NCI-H774 (cell line): ENCODE measurements around the gene FBXW2.

Experiments used
- DNase-seq: peaks from one replicate; lab custom pipeline; 2025; lab: John Stamatoyannopoulos, UW

FBXW2 gene

GRCh38 chr9:120741701-120742100 is 51.5 kb downstream of the FBXW2 start:
- DNase-seq: no peak

- no peak for DNase-seq
Measured at GRCh38 chr9:120741191-120741590, 52.0 kb downstream of the FBXW2 start.

DNA sequence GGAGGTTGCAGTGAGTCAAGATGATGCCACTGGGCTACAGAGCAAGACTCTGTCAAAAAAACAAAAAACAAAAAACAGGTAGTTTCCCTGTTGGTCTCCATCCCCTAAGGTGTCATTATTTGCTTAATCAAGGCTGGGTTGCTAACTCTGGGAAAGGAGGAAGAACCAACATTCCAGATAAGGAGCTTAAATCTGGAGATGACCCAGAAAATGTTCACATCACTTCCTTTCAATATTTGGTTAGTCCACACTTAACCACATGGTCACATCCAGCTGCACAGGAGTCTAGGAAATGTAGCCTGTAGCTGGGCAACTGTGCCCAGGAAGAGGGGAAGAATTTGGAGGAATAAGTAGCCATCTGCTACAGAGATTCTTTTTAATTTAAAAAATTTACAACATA is 53.1 kb downstream of the FBXW2 start:
- DNase-seq: no peak

DNA sequence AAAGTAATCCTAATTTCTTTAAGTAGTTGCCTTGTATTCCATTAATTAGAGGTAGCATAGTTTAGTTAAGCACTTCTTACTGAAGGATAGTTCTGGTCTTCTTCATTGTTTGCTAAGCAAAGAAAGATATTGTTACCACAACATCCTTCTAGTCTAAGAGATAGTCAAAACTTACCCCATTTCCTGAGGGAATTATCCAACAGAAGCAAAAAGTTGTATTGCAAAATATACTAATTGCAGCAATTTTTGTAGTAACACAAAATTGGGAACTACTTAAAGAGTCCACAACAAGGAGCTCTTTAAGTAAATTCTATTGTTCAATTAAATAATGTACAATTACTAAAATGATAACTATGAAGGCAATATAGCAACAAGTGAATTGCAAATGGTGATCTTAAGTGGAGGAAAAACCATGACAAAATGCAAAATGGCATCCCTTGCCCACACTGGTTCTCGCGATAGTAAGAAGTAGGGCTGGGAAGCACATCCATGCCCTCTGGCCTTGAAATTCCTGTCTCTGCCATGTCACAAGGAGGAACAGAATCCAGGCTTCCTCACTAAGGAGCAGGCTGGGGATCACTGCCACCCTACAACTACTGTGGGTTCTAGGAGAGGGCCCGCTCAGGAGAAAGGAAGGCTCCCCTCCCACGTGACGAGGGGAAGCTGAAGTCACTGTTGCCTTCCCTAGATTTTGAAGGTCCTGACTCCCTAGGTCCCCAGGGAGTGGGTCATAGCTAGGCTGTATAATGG is 55.6 kb downstream of the FBXW2 start:
- DNase-seq: no peak

- DNase-seq: no peak
Measured at GRCh38 chr9:120736881-120737280, 56.3 kb downstream of the FBXW2 start.

- DNase-seq: no peak
Measured at GRCh38 chr9:120735415-120736126, 57.6 kb downstream of the FBXW2 start.

DNA sequence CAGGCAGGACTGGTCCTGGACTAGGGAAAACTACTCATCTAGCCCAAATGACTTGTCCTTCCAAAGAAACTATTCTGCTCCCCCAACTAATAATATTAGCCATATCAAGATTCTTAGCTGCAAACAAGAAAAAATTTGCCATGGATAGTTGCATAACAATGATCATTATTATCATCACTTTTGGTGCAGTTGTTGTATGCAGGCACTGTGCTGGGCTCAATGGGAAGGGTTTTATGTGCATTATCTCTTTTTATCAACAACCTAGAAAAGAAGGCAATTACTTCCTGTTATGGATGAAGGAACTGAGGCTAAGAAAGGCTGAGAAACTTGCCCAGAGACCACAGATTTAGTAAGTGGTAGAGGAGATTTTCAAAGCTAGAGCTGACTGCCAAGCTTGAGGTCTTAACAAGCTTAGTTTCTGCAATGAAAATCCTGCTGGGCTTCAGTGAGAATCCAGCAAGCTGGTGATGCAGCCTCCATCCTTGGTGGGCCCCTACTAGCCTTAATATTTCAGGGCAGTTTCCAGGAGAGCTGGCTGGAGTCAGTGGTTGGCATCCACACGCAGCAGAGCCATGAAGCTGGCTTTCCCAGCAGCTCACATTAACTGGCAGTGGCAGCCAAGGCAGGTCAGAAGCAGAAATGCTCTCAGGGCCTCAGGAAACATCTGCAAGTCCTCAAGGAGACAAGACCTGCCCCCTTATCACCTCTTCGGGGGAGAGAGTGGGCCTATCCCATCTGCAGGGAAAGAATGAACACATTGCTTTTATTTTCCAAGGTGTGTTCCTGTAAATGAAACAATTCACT is 58.4 kb downstream of the FBXW2 start:
- no peak for DNase-seq

DNA sequence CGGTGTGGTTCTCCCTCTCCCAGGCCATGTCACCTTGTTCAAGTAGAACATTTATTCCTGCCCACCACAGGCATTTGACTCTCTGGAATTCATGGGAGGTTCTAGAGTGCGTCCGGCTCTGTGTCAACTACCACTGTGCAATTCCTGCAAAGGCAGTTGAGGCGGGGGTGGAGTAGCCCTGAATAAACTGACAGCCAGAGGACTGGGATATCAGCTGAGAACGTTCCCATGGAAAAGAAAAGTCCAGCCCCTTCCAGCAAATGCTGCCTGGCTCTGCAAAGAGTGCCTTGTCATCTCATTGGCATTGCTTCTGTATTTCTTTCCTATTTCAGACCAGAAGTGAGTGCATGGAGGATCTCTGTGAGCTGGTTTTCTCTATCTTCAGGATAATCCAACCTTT is 60.0 kb downstream of the FBXW2 start:
- DNase-seq: no peak

GRCh38 chr9:120730654-120731514 is 62.3 kb downstream of the FBXW2 start:
- no peak for DNase-seq

GRCh38 chr9:120729791-120730241 is 63.4 kb downstream of the FBXW2 start:
- no peak for DNase-seq

GRCh38 chr9:120726484-120726883 is 66.7 kb downstream of the FBXW2 start:
- DNase-seq: no peak

- DNase-seq: no peak
Measured at GRCh38 chr9:120725907-120726306, 67.3 kb downstream of the FBXW2 start.

GRCh38 chr9:120724757-120725400 is 68.3 kb downstream of the FBXW2 start:
- no peak for DNase-seq

GRCh38 chr9:120723565-120723964 is 69.7 kb downstream of the FBXW2 start:
- peak; percentile 19 for DNase-seq

GRCh38 chr9:120720404-120720803 is 72.8 kb downstream of the FBXW2 start:
- DNase-seq: no peak

GRCh38 chr9:120718316-120718715 is 74.9 kb downstream of the FBXW2 start:
- no peak for DNase-seq

- DNase-seq: no peak
Measured at GRCh38 chr9:120717176-120717575, 76.0 kb downstream of the FBXW2 start.

DNA sequence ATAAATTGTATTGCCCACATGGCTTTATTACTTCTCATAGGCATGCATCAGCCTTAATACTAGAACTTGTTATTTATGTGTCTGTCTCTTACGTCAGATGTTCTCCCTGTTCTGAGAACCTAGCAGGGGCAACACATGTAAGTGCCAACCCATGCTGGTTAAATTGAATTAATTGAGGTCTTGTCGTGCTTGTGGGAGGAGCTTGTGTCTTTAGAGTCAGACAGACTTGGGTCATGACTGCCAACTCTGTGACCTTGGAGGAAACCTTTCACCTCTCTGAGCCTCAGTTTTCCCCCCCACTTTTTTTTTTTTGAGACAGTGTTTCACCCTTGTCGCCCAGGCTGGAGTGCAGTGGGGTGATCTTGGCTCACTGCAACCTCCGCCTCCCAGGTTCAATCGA is 76.7 kb downstream of the FBXW2 start:
- DNase-seq: no peak

GRCh38 chr9:120715389-120715924 is 77.8 kb downstream of the FBXW2 start:
- no peak for DNase-seq

- DNase-seq: no peak
Measured at GRCh38 chr9:120714846-120715388, 78.3 kb downstream of the FBXW2 start.
